Measurements from ENCODE around the gene FUT3.
"Not testable (repeated sequence)": the region's sequence is repeated elsewhere in the genome, so short reads cannot be mapped to it uniquely, and the experiment has no call there.

FUT3 gene

GRCh38 chr19:5844456-5845433 lies 6.5 kb downstream of the FUT3 start:
- DNase-seq: no peak

- DNase-seq: no peak
Measured at GRCh38 chr19:5843295-5843927, 7.8 kb downstream of the FUT3 start.

GRCh38 chr19:5841735-5842111 lies 9.5 kb downstream of the FUT3 start:
- not testable (repeated sequence) for DNase-seq

GRCh38 chr19:5839065-5840017 lies 11.9 kb downstream of the FUT3 start, which contains the start of gene FUT6:
TSS of gene FUT6 (minus strand) at chr19:5839702. CDS start at chr19:5832567, 7,135 bp downstream.
- DNase-seq: no peak

GRCh38 chr19:5838353-5839064 lies 12.7 kb downstream of the FUT3 start:
- no peak for DNase-seq

- no peak for DNase-seq
Measured at GRCh38 chr19:5837761-5838352, 13.4 kb downstream of the FUT3 start.

- no peak for DNase-seq
Measured at GRCh38 chr19:5832527-5833216, 18.6 kb downstream of the FUT3 start.

- no peak for DNase-seq
Measured at GRCh38 chr19:5832061-5832460, 19.2 kb downstream of the FUT3 start.

GRCh38 chr19:5831159-5831558 lies 20.1 kb downstream of the FUT3 start:
- no peak for DNase-seq

- DNase-seq: no peak
Measured at GRCh38 chr19:5829567-5830310, 21.5 kb downstream of the FUT3 start.

- no peak for DNase-seq
Measured at GRCh38 chr19:5828661-5829566, 22.3 kb downstream of the FUT3 start.

GRCh38 chr19:5827891-5828660 lies 23.2 kb downstream of the FUT3 start:
- peak; percentile 93 for DNase-seq

- DNase-seq: no peak
Measured at GRCh38 chr19:5827342-5827890, 23.8 kb downstream of the FUT3 start.

- DNase-seq: peak; percentile 46
Measured at GRCh38 chr19:5826531-5827341, 24.5 kb downstream of the FUT3 start.

- DNase-seq: no peak
Measured at GRCh38 chr19:5825178-5825577, 26.1 kb downstream of the FUT3 start.

GRCh38 chr19:5824751-5825150 lies 26.5 kb downstream of the FUT3 start:
- no peak for DNase-seq

GRCh38 chr19:5823579-5824281 lies 27.5 kb downstream of the FUT3 start:
- no peak for DNase-seq
